Activated CD8-positive, alpha-beta memory T cell treated with anti-CD3 and anti-CD28 coated beads, Interleukin-2, amount 50 U/mL, for 48 hours (primary cell): ENCODE data around the gene BICD1.
"Not testable (repeated sequence)": the region's sequence is repeated elsewhere in the genome, so short reads cannot be mapped to it uniquely, and the experiment has no call there.

Experiments used
- DNase-seq: peaks from one replicate; pipeline ENCODE4 v3.0.0-alpha.2; 2020

Gene BICD1

DNA sequence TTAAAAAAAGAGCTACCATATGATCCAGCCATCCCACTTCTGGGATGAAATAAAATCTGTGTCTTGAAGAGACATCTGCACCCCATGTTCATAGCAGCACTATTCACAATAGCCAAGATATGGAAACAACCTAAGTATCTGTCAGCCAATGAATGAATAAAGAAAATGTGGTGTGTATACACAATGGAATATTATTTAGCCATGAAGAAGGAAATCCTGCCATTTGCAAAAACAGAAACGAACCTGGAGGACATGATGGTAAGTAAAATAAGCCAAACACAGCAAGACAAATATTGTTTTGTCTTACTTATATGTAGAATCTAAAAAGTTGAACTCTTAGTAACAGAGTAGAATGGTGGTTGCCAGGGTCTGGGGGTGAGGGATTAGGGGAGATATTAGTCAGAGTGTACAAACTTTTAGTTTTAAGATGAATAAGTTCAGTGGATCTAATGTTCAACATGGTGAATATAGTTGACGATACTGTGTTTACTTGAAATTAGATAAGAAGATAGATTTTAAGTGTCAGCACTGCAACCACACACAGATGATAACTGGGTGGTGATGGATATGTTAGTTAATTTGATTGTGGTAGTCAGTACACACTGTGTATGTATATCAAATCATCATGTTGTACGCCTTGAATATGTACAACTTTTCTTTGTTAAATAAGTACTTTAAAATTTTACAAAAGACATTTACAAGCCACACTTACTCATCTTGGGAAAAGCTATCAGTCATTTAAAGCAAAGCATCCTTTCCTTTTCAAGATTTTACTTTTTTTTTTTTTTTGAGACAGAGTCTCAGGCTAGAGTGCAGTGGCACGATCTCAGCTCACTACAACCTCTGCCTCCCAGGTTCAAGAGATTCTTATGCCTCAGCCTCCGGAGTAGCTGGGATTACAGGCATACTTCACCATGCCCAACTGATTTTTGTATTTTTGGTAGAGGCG is 89.9 kb downstream of the BICD1 start:
- DNase-seq: no peak

- DNase-seq: no peak
Measured at GRCh38 chr12:32197421-32197820, 90.8 kb downstream of the BICD1 start.

DNA sequence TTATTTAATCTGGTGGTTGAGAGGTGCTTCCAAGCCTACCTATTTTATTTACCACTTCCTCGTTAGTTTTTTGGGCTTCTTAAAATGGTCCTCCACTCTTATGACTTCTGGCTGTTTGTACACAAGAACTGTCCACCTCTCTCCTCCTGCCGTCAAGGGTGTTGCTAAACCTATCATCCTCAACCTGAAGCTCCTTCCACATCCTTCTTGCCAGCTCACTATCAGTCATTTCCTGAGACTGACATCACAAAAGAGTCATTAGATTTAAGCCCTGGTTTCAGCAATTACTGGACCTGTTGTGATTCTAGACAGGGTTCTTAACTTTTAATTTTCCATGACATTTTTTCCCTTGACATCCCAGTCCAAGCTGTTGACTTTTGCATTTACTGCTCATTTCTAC is 91.9 kb downstream of the BICD1 start:
- DNase-seq: no peak

- no peak for DNase-seq
Measured at GRCh38 chr12:32201096-32201495, 94.4 kb downstream of the BICD1 start.

- no peak for DNase-seq
Measured at GRCh38 chr12:32201976-32202375, 95.3 kb downstream of the BICD1 start.

DNA sequence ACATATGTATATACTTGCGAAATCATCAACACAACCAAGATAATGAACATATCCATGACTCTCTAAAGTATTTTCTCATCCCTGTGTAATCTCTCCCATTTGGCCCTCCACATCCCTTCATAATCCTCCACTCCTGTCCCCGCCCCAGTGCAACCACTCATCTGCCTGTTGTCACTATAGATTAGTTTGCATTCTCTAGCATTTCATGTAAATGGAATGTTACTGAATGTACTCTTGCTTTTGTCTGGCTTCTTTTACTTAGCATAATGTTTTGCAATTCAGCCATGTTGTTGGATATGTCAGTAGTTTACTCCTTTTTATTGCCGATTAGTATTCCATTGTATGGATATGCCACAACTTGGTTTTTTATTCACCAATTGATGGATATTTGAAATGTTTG is 99.1 kb downstream of the BICD1 start:
- no peak for DNase-seq

GRCh38 chr12:32208355-32208754 is 101.7 kb downstream of the BICD1 start:
- DNase-seq: no peak

- DNase-seq: no peak
Measured at GRCh38 chr12:32211066-32211899, 104.6 kb downstream of the BICD1 start.

- no peak for DNase-seq
Measured at GRCh38 chr12:32211900-32212156, 105.2 kb downstream of the BICD1 start.

DNA sequence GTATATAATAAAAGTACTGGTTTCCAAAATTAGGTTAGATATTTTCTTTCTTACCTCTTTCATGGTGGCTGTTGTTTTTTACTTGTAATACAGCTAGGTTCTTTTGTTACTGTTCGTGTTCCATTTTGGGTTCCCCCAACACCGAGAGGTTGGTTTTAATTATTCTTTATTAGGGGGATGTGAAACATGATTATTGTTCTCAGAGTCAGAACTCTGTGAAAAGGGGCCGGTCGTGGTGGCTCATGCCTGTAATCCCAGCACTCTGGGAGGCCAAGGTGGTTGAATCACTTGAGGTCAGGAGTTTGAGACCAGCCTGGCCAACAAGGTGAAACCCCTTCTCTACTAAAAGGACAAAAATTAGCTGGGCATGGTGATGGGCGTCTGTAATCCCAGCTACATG is 108.1 kb downstream of the BICD1 start:
- DNase-seq: no peak

- DNase-seq: no peak
Measured at GRCh38 chr12:32217354-32218310, 111.0 kb downstream of the BICD1 start.

- DNase-seq: no peak
Measured at GRCh38 chr12:32223941-32224340, 117.3 kb downstream of the BICD1 start.

GRCh38 chr12:32226768-32227167 is 120.1 kb downstream of the BICD1 start:
- DNase-seq: no peak

GRCh38 chr12:32229971-32230612 is 123.4 kb downstream of the BICD1 start:
- no peak for DNase-seq

GRCh38 chr12:32230613-32230993 is 124.0 kb downstream of the BICD1 start:
- DNase-seq: no peak

DNA sequence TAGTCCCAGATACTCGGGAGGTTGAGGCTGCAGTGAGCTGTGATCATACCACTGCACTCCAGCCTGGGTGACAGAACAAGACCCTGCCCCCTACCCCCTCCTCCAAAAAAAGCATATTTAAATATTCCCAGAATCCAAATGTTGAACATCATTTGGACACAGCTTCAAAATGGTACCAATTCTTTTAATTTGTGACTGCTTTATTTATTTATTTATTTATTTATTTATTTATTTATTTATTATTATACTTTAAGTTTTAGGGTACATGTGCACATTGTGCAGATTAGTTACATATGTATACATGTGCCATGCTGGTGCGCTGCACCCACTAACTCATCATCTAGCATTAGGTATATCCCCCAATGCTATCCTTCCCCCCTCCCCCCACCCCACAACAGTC is 124.7 kb downstream of the BICD1 start:
- not testable (repeated sequence) for DNase-seq

DNA sequence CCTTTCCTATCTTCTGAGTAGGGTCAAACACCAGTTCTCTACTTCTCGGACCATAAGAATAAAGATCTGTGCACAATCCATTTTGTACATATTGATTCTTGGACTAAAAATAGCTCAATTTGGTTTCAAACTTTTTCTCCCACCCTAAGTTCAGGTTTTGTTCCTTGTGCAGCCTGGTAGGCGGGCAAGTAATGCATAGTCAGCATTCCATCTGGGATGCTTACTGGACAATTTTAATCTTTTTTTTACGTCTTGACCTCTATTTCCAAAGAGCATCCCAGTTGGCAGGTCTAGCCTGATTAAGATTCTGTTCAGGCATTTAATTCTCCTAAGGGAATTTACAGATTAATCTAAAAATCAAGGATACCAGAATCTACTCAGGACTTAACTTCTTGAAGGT is 126.9 kb downstream of the BICD1 start:
- DNase-seq: no peak

DNA sequence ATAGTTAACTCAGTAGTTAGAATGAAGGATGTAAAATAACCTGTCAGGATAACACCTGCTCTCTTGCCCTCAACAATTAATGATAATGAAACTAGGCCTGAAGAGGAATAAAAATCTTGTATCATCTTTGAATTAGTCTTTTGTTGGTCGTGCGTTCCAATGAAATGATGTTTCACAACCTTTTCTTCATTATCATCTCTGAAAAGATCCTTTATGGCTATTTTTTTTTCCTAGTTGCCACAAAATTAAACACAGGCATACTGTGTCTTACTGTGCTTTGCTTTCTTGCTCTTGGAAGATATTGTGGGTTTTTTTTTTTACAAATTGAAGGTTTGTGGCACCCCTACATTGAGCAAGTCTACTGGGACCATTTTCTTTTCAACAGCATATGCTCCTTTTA is 128.6 kb downstream of the BICD1 start:
- DNase-seq: no peak

DNA sequence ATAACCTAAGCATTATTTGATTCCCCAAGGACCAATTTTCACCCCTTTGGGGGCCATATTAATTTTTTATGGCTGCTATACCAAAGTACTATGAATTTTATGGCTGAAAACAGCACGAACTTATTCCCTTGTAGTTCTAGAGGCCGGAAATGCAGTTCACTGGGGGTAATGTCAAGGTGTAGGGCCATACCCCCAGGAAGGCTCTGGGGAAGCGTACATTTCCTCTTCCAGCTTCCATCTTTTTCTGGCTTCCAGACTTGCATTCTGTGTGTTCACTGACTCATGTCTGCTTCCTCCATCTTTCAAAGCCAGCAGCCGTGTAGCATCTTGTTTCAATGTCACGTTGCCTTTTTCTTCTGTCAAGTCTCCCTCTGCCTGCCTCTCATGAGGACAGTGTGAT is 133.5 kb downstream of the BICD1 start:
- no peak for DNase-seq

DNA sequence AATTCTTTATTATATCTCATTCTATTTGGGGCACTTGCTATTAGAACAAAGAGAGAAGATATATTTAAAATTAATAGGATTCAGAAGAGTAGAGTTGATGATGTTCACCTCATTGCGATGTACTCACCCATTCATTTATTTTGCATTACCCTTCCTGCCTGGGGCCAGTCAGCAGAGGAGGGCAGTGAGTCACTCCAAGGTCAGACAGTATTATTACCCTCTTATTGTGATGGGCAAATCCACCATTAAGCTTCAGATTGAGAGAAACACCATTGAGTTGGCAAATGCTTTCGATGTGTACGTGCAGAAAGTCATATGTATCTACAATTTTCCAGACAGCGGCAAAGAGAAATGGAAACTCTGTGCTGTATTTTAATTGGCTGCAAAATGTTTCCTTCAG is 134.2 kb downstream of the BICD1 start:
- no peak for DNase-seq

DNA sequence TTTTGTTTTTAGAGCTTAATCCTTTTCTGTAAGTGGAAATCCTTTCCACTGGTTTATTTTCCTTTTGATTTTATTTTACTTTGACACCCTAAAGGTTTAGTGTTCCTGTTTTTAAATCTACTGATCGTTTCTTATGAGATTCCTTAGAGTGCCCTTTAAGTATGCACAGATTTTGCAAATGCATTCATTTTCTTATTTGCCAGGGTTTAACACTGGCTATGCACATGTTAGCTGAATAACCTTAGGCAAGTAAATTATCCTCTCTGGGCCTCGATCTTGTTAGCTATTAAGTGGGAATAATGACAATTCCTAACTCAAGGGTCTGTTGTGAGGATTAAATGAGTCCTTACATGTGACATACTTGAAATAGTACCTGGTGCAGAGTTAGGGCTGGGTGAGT is 136.0 kb downstream of the BICD1 start:
- no peak for DNase-seq

GRCh38 chr12:32248441-32249140 is 141.9 kb downstream of the BICD1 start:
- no peak for DNase-seq
